Cortex of kidney (tissue), 1 donor: ENCODE results near the gene EML6.

Experiments
- DNase-seq: peaks from one replicate; lab custom pipeline; 2025; lab: John Stamatoyannopoulos, UW

Gene EML6

DNA sequence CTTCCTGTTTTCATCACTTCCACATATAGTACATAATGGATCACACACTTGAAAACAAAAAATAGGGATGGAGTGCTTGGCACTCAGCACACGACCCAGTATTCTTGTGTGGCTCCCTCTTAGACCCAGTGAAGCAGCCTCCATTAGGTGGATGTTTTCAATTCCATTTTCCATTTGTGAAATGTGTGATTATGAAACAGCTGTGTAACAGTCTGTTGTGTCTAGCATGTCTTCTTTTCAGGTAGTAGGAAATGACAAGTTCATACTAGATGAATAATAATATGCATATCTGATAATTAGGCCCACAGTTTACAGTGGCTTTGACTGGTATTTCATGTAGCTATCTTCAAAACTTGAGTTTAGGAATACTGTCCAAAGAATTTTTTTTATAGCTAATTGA, 35.5 kb downstream of the EML6 start:
- no peak for DNase-seq

- no peak for DNase-seq
These were observed 36.8 kb downstream of the EML6 start for GRCh38 chr2:54760310-54760709.

- DNase-seq, result no peak
These were observed 40.3 kb downstream of the EML6 start for GRCh38 chr2:54763636-54764291.

DNA sequence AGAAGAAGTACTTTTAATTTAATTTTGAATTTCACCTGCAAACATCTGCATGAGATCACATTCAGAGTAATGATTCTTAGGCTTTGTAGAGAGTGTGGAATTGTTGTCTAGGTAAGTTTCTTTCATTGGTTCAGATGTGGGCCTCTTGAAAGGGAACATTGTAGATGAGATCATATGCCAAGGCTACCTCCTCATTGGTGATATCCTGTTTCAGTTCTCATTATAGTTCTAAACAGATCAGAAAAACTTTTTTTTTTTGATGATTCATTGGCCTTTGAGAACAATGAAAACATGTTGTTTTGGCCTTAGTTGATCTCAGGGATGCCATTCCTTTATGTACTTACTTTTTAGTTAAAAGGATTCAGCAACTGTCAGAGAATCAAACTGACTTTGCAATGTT, 44.5 kb downstream of the EML6 start:
- no peak for DNase-seq

GRCh38 chr2:54768772-54769428, 45.4 kb downstream of the EML6 start:
- no peak for DNase-seq

DNA sequence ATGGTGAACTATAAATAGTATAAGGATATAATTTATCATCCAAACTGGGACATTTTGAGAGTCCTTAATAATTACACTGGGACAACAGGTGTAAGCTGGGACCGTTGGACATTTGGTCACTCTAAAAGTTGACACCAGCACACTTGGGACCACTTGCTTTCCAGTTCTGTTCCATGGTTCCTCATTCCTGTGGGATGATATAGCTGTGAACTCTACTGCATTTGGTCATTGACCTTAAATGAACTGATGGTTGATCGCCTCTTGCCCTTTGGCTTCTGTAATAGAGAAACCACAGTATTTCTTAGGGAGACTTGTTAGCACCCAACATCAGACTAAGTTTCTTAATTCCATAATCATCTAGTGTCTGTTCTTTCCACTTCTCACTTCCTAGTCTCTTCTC, 46.7 kb downstream of the EML6 start:
- no peak for DNase-seq

GRCh38 chr2:54770676-54771075, 47.2 kb downstream of the EML6 start:
- no peak for DNase-seq

DNA sequence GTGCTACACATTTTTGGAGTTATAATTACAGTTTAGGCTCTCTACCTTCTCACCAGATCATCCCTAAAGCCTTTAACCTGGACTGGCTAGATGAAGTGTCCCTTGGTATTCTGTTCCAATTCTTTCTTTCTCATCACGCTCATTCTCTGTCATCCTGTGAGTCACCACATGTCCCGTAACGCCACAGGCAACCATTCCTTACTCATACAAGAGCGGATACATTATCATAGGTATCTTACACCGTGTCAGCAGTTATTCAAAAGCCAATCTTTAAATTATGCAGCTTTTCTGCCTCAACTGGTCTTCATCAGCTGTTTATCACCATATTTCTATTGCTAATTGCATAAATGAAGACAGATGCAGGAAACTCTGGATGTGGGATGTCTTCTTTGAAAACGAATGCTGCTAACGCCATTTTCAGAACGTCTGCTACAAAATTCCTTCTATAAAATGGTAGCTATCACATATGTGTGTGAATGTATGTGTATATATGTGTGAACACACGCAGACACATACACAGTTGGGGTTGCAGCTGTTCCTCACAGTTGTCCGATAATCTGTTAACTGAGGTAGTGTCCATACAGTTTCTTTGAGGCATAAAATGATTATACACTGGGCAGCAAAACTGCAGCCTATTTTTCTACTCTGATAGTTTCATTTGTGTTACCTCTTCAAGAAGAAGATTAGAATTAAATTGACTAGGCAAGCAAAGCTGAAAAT, 47.9 kb downstream of the EML6 start:
- DNase-seq, result no peak

DNA sequence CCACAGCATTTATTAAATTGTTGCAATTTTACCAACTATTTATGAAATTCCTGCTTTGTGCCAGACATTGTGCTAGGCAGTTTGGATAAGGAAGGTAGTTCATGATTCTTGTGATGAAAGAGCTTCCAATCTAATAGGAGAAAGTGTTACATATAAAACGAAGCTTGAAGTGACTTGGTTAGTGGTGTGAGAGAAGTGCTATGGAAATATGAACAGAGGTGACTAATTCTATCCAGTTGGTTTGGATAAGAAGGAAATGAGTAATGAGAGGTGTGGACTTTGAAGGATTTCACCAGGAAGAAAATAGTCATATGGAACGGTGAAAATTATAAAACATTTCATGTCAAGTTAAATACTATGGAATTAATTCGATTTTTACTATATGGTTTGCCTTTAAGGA, 48.6 kb downstream of the EML6 start:
- DNase-seq, result no peak

- no peak for DNase-seq
These were observed 49.1 kb downstream of the EML6 start for GRCh38 chr2:54772531-54772930.

DNA sequence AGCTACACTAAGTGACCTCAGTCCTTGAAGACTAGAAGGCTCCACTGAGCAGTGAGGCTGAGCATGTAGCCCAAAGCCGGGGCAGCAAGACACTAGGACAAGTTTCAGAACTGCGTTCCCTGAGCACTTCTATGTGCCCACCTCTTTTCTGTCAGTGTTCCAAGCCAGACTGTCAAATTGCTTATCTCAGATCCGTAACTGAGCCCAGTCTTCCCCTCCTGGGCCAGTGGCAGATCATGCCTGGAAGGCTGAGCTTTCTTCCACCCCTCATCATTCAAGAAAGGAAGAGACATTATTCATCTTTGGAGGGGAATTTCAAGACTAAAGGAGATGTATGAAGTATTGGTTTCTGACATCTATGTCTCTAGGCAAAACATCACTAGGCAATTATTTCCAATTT, 49.8 kb downstream of the EML6 start:
- DNase-seq, result no peak

DNA sequence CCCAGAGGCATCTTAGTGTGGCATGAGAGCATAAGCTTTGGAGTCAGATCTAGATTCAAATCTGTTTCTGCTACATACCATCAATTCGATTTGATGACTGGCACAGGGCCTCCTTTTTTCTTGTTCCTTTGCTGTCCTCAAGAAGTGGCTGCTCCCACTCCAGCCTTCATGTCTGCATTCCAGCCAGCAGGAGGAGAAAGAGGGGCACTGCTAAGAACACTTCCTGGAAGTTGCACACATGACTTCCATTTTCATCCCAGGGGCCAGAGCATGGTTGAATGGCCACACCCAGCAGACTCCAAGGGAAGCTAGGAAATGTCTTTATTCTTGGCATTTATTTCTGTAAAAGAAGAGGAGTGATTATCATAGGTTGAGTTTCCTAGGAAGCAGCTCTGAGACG, 50.4 kb downstream of the EML6 start:
- no peak for DNase-seq

DNA sequence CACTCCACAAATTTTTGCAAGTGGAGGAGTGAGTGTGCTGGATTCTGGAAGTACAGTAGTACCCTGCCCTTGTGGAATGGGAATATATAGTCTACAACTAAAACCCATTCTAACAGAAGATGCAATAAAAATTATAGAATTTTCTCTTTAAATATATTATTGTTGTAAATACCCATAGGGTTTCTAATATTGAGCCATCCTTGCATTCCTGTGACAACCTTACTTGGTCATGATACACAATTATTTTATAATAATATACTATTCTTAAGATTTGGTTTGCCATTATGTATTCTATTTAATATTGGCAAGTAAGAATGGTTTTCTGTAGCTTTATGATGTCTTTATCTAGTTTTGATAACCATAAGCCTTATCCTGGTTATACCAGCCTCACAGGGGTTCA, 52.2 kb downstream of the EML6 start:
- no peak for DNase-seq

GRCh38 chr2:54776494-54776893, 53.0 kb downstream of the EML6 start:
- DNase-seq, result no peak

GRCh38 chr2:54783349-54783748, 59.9 kb downstream of the EML6 start:
- no peak for DNase-seq

DNA sequence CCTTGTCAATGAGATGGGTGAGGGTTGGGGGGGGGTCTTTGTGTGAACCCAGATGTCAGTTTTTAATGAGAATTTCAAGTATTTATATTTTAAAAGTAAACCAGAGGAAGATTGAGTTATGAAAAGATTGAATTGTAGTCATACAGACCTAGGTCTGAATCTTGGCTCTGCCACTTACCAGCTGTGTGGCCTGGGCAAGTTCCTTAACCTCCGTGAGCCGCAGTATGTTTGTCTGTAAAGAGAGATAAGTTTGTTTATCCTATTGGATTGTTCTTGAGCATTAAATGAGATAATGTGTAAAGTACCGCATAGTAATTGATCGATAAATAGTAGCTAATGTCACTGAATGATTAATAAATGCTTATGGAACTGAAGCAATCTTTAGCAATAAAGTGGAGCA, 63.8 kb downstream of the EML6 start:
- no peak for DNase-seq

DNA sequence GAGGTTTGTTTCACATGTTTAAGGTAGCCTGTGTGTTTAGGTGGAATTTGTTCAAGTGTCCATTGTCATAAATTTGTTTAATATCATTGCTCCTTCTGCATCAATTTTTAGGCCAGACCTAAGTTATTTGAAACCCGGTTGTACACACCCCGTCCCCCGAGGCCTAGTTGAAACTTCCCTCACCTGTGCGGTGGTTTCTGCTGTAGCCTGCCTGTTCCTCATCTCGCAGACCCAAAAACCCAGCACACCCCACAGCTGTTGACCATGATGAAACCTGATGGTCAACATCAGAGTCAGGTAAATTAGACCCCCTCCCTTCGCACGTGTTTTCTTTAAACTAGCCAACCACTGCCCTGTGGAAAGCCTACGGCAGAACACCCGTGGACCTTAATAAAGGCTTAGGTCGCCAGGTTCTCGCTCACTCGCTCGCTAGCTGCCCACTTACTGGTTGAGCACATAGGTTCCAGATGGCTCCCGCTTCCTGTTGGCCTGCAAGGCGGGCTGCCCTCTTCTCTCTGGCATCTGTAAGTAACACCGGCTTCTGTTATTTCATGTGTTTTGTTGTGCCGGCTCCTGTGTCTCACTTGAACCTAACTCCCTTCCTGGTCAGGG, 64.4 kb downstream of the EML6 start:
- DNase-seq, result no peak

DNA sequence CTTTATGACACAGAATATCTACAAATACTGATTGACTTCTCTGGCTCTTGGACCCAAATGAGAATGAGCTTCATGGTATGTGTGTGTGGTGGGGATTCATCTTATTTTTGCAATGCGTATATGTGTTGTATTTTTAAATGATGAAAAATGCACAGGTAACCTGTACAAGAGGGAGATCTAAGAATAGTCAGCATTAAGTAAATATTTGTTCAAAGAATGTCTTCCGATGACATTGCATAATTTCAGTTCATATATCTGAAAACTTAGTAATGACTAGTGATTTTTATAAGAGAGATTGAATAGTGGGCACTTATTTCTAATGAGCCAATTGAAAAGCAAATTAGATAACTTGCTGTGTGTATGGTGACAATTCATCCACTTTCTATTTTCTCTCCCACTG, 66.4 kb downstream of the EML6 start:
- DNase-seq, result no peak

- DNase-seq, result no peak
These were observed 68.4 kb downstream of the EML6 start for GRCh38 chr2:54791831-54792230.

DNA sequence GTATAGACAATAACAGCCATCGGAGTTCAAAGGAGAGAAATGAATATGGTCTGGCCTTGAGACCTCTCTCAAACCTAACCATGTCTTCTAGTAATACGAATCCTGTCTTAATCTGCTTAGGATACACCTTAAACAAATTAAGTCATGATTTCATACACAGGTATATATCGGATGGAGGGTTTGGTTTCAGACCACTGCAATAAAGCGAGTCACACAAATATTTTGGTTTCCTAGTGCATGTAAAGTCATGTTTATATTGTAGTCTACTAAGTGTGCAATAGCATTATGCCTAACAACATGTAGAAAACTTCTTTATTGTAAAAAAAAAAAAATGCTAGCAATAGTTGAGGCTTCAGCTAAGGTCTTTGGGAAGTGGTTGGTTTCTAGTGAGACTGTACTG, 73.8 kb downstream of the EML6 start:
- no peak for DNase-seq

- DNase-seq, result no peak
These were observed 77.9 kb downstream of the EML6 start for GRCh38 chr2:54801352-54801751.

DNA sequence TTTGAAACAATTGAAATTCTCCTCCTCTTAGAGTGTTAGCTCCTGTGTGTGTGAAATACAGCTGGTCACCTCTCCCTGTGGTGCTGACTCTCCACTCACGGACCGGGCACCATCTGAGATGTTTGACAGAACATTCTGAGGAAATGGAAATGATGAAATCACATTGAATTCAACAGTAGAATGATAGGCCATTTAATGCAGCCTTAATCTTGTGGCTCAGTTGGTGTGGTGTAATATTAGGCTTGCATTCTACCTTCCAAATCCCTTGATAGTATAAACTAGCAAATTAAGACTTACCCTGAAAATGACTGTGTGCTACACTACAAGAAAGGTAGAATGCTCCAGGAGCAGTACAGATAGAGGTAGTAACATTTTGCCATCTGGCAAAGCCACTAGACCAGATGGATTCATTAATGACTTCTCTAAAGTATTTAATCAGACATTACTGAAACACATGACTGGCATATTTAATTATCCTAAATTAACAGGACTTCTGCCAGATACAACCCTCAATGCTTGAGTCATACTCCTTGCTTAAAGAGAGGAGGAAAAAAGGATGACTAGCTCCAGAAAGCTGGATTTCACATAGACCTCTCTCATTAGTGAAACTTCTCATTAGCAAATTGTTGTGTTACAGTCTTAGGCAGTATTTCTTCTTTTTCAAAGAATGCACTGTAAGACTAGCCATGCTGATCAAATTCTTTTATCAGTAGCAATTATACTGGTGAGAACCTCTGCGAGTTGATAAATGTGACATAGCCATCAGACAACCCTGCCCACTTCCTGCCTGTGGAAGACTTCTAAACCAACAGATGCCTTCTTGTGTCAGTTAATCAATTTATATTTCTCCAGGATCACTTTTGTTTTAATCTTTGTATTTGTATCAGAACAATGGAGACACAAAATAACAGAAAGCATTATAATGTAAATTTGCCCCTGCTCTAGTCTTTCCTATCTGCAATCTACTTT, 80.6 kb downstream of the EML6 start:
- no peak for DNase-seq
